ENCODE results near the gene LARP1. TPM values are rescaled to one million over a fixed set of nuclear protein-coding genes. Genes with fewer than 3 reads are reported as not detected.
A peak's percentile ranks its signal among the peaks of the same experiment; 100 is the strongest.

The LARP1 gene
- polyA plus RNA-seq (2013, experiment 1 of 4): 130 TPM
- polyA plus RNA-seq (2013, experiment 2 of 4): 142 TPM
- polyA plus RNA-seq (2013, experiment 3 of 4): 83.0 TPM
- polyA plus RNA-seq (2013, experiment 4 of 4): 97.1 TPM

DNA sequence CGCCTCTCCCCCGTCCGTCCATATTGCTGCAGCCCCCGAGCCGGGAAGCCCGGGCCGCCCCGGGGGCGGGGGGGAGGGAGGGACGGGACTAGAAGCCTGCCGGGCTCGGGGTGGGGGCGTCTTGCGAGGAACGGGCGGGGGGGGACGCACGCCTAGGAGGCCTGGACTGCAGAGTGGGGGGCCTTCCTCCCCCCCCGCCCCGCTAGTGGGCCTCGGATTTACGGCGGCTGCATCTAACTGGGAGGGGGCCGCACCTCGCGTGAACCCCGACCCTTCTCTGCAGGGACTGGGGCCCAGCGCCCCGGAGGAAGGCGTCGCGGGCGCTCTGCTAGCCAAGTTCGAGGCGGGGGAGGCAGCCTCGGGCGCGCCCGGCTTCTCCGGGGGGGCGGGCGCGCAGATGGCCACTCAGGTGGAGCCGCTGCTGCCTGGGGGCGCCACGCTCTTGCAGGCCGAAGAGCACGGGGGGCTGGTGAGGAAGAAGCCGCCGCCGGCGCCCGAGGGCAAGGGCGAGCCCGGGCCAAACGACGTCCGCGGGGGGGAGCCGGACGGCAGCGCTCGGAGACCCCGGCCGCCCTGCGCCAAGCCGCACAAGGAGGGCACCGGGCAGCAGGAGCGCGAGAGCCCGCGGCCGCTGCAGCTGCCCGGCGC lies at the start of gene LARP1:
TSS of gene LARP1 (plus strand) at position 17 of the 648 bp plus-strand sequence. CDS start at position 398, 381 bp downstream.
- Histone ChIP-seq H3K4me3 (ENCODE audit: insufficient read depth, low read depth, low read length) (peak within 1 kb of the TSS; percentile 86), H3K4me1 (ENCODE audit: control insufficient read depth, insufficient read depth, low read length) (peaks cover 24% of the 10 kb centered on the region), H3K36me3 (ENCODE audit: control insufficient read depth, insufficient read depth, low read length) (no peaks in the 10 kb centered on the region), H3K9me3 (ENCODE audit: control insufficient read depth, low read length) (no peaks in the 10 kb centered on the region), H3K27ac (ENCODE audit: insufficient read depth, low read depth, low read length, poor library complexity, severe bottlenecking) (peak within 1 kb of the TSS; percentile 91), H3K27me3 (ENCODE audit: control insufficient read depth, insufficient read depth, low read length, poor library complexity, severe bottlenecking) (no peaks in the 10 kb centered on the region)
- 0% methylated on average over 73 to 75 of the region's 75 CpGs for WGBS, 2 experiments

DNA sequence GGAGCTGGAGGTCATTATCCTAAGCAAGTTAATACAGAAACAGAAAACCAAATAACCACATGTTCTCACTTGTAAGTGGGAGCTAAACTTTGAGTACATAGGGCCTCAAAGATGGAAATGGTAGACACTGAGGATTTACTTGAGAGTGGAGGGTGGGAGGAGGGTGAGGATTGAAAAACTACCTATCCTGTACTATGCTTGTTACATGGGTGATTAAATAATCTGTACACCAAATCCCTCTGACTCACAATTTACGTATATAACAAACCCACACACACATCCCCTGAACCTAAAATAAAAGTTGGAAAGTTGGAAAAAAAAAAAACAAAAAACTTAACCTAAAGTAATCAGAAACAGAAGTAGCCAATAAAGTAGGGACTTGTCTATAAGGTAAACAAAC lies 48.8 kb upstream of the LARP1 start:
- no peak overlapping the region for H3K27ac ChIP-seq (ENCODE audit: insufficient read depth, low read depth, low read length, poor library complexity, severe bottlenecking)
- WGBS, 2 experiments: no CpG with 5 or more reads among the region's 1 CpG

DNA sequence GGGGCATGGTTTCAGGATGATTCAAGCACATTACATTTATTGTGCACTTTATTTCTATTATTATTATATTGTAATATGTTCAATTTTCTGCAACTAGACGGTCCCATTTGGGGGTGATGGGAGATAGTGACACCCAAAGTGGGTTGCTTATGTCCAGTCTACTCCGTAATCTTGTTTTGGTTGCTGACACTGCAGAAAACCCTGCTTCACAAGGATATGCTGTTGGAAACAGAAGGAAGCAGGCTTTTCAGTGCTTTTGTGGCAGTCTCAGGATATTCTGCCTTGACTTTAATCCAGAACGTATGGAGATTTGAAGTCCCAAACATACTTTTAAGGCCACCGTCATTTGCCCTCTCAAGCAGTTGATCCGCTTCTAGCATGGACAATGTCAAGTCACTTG lies 47.5 kb upstream of the LARP1 start:
- 94 to 95% methylated on average over 5 of the region's 5 CpGs for WGBS, 2 experiments
- H3K27me3 ChIP-seq (ENCODE audit: control insufficient read depth, insufficient read depth, low read length, poor library complexity, severe bottlenecking): no peaks in the 10 kb centered on the region
- no peaks in the 10 kb centered on the region for H3K9me3 ChIP-seq (ENCODE audit: control insufficient read depth, low read length)
- no peak overlapping the region for H3K27ac ChIP-seq (ENCODE audit: insufficient read depth, low read depth, low read length, poor library complexity, severe bottlenecking)
- no peaks in the 10 kb centered on the region for H3K4me1 ChIP-seq (ENCODE audit: control insufficient read depth, insufficient read depth, low read length)
- no peaks in the 10 kb centered on the region for H3K36me3 ChIP-seq (ENCODE audit: control insufficient read depth, insufficient read depth, low read length)
- H3K4me3 ChIP-seq (ENCODE audit: insufficient read depth, low read depth, low read length): no peak overlapping the region

More for the DNA sequence above, 48.8 kb upstream of the LARP1 start:
- Histone ChIP-seq H3K27me3 (ENCODE audit: control insufficient read depth, insufficient read depth, low read length, poor library complexity, severe bottlenecking) (no peaks in the 10 kb centered on the region), H3K9me3 (ENCODE audit: control insufficient read depth, low read length) (no peaks in the 10 kb centered on the region), H3K36me3 (ENCODE audit: control insufficient read depth, insufficient read depth, low read length) (no peaks in the 10 kb centered on the region), H3K4me3 (ENCODE audit: insufficient read depth, low read depth, low read length) (no peak overlapping the region), H3K4me1 (ENCODE audit: control insufficient read depth, insufficient read depth, low read length) (no peaks in the 10 kb centered on the region)

DNA sequence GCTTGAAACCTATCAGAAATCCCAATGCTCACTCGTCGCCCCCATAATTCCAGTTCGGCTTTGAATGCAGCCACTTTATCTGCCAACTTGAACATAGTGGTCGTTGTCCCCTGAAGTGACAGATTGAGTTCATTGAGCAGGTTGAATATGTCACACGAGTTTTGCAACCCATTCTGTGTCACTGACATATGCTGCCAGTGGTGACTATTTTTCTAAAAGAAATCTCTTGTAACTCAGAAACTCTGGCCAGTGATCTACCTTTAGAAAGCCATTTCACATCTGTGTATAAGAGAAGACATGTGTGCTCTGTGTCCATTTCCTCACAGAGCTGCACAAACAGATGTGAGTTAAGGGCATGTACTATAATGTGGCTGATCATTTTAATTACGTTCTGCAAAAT lies 47.0 kb upstream of the LARP1 start:
- Histone ChIP-seq H3K36me3 (ENCODE audit: control insufficient read depth, insufficient read depth, low read length) (no peaks in the 10 kb centered on the region), H3K4me3 (ENCODE audit: insufficient read depth, low read depth, low read length) (no peak overlapping the region), H3K27ac (ENCODE audit: insufficient read depth, low read depth, low read length, poor library complexity, severe bottlenecking) (no peak overlapping the region), H3K27me3 (ENCODE audit: control insufficient read depth, insufficient read depth, low read length, poor library complexity, severe bottlenecking) (no peaks in the 10 kb centered on the region), H3K4me1 (ENCODE audit: control insufficient read depth, insufficient read depth, low read length) (no peaks in the 10 kb centered on the region), H3K9me3 (ENCODE audit: control insufficient read depth, low read length) (no peaks in the 10 kb centered on the region)
- WGBS, 2 experiments: 90 to 98% methylated on average over 6 of the region's 6 CpGs

DNA sequence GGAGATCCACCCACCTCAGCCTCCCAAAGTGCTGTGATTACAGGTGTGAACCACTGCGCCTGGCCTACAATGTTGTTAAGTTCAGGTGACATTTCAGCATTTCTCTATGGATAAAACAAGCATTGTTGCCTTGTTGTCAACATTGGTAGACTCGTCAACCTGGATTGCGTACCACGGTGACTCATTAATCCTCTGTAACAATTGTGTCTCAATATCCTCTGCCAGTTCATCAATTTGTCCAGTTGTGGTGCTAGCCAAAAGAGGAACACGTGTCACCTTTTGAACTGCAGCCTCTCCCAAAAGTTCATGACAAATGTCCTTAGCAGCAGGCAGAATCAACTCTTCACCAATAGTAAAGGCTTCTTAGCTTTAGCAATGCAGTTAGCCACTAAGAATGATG lies 46.3 kb upstream of the LARP1 start:
- Histone ChIP-seq H3K36me3 (ENCODE audit: control insufficient read depth, insufficient read depth, low read length) (no peaks in the 10 kb centered on the region), H3K9me3 (ENCODE audit: control insufficient read depth, low read length) (no peaks in the 10 kb centered on the region), H3K4me3 (ENCODE audit: insufficient read depth, low read depth, low read length) (no peak overlapping the region), H3K27me3 (ENCODE audit: control insufficient read depth, insufficient read depth, low read length, poor library complexity, severe bottlenecking) (no peaks in the 10 kb centered on the region), H3K27ac (ENCODE audit: insufficient read depth, low read depth, low read length, poor library complexity, severe bottlenecking) (no peak overlapping the region), H3K4me1 (ENCODE audit: control insufficient read depth, insufficient read depth, low read length) (peaks cover 3% of the 10 kb centered on the region)
- WGBS, 2 experiments: 91 to 95% methylated on average over 5 of the region's 5 CpGs

DNA sequence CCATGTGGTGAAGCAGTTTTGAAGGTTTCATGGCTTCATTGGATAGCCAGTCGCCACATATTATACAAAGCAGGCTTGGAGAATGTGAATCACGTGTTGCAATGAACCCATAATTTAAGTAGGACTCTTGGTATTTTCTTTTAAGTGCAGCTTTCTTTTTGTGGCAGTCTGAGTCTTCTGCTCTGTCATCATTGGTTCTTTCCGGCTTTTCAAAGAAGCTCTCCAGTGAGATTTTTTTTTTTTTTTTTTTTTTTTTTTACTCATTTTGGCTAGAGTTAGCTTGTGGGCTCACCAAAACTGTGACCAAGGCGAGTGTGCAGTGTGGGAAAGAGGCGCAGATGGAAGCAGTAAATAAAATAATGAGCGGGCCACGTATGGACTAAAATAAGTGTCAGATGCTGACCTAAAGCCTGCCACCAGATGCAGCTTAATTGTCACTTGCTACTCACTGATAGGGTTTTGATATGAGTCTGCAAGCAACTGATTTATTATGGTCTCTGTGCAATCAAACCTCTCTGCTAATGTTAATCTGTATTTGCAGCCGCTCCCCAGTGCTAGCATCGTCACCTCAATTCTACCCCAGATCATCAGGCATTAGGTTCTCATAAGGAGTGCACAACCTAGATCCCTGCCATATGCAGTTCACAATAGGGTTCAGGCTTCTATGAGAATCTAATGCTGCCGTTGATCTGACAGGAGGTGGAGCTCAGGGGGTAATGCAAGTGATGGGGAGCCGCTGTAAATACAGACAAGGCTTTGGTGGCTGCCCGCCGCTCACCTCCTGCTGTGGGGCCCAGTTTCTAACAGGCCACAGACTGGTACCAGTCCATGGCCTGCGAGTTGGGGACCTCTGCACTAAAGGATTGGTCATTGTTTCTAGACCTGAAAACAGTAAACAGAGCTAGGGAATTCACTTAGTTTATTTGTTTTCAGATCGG lies 45.5 kb upstream of the LARP1 start:
- no peaks in the 10 kb centered on the region for H3K36me3 ChIP-seq (ENCODE audit: control insufficient read depth, insufficient read depth, low read length)
- WGBS, 2 experiments: 89 to 90% methylated on average over 15 of the region's 15 CpGs
- H3K27me3 ChIP-seq (ENCODE audit: control insufficient read depth, insufficient read depth, low read length, poor library complexity, severe bottlenecking): no peaks in the 10 kb centered on the region
- H3K9me3 ChIP-seq (ENCODE audit: control insufficient read depth, low read length): no peaks in the 10 kb centered on the region
- H3K4me3 ChIP-seq (ENCODE audit: insufficient read depth, low read depth, low read length): no peak overlapping the region
- no peak overlapping the region for H3K27ac ChIP-seq (ENCODE audit: insufficient read depth, low read depth, low read length, poor library complexity, severe bottlenecking)
- H3K4me1 ChIP-seq (ENCODE audit: control insufficient read depth, insufficient read depth, low read length): peaks cover 3% of the 10 kb centered on the region

DNA sequence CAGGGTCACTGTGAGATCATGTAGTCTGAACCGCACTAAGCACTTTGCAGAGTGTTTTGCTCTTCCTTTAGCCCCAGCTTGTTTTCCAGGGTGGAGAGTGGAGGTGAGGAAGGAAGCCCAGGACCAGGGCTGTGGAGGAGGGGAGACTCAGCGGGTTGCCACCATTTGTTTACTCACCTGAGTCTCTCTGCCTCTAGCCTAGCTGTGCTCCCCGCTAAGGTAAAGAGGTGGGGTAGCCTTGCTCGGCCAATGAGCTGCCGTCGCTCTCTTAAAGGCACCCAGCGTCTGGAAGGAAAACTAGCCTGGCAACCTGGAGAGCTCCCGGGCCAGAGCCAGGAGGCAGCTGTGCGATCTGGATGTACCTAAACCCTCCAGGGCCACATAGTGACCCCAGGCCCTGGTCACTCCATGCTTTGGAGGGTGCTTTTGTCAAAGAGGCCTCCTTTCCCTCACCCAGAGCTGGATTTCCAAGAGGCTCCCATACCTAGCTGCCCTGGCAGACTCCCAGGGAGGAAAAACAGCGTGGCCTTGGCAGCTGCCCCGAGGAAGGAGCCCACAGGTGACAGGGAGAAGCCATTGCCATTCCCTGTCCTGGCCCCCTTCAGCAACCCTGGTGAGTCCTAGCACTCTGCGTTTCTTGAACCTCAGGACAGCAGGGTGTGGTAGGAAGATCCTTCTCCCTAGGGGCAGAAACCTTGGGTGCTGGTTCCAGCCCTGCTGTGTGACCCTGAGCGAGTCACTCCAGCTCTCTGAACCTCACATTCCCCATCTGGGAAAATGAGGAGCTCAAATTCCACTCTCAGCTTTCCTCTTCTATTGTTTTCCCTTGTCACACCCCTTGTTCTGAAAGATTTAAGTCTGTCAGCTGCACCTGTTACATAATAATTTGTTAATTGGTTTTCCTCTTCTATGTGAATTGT lies 42.4 kb upstream of the LARP1 start:
- 30 to 31% methylated on average over 13 of the region's 13 CpGs for WGBS, 2 experiments
- H3K4me1 ChIP-seq (ENCODE audit: control insufficient read depth, insufficient read depth, low read length): peaks cover 3% of the 10 kb centered on the region
- no peaks in the 10 kb centered on the region for H3K9me3 ChIP-seq (ENCODE audit: control insufficient read depth, low read length)
- no peaks in the 10 kb centered on the region for H3K36me3 ChIP-seq (ENCODE audit: control insufficient read depth, insufficient read depth, low read length)
- no peaks in the 10 kb centered on the region for H3K27me3 ChIP-seq (ENCODE audit: control insufficient read depth, insufficient read depth, low read length, poor library complexity, severe bottlenecking)
- H3K4me3 ChIP-seq (ENCODE audit: insufficient read depth, low read depth, low read length): no peak overlapping the region
- no peak overlapping the region for H3K27ac ChIP-seq (ENCODE audit: insufficient read depth, low read depth, low read length, poor library complexity, severe bottlenecking)

DNA sequence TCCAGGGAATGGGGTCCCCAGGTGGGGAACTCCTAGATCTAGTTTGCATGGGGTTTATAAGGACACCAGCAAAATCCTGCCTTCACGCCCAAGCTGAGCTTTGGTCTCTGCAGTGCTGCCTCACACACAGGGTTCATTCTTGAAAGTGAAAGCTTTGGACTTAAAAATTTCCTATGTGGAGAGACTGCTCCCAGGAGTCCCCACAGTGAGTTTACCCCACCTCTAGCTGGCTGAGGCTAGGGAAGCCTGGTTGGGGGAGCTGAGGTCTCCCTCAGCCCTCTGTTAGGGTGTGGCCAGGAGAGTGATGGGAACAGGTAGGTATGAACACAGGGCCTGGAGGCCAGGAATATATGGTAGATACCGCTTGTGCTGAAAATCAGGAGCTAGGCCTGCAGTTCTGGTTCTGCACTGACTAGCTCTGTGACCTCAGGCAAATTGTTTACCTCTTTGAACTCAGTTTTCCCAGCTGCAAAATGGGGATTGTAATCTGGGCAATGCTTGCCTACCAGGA lies 41.5 kb upstream of the LARP1 start:
- 73 to 85% methylated on average over 2 of the region's 2 CpGs for WGBS, 2 experiments
- no peaks in the 10 kb centered on the region for H3K9me3 ChIP-seq (ENCODE audit: control insufficient read depth, low read length)
- H3K36me3 ChIP-seq (ENCODE audit: control insufficient read depth, insufficient read depth, low read length): no peaks in the 10 kb centered on the region
- H3K4me3 ChIP-seq (ENCODE audit: insufficient read depth, low read depth, low read length): no peak overlapping the region
- H3K27ac ChIP-seq (ENCODE audit: insufficient read depth, low read depth, low read length, poor library complexity, severe bottlenecking): no peak overlapping the region
- H3K27me3 ChIP-seq (ENCODE audit: control insufficient read depth, insufficient read depth, low read length, poor library complexity, severe bottlenecking): no peaks in the 10 kb centered on the region
- peaks cover 3% of the 10 kb centered on the region for H3K4me1 ChIP-seq (ENCODE audit: control insufficient read depth, insufficient read depth, low read length)

DNA sequence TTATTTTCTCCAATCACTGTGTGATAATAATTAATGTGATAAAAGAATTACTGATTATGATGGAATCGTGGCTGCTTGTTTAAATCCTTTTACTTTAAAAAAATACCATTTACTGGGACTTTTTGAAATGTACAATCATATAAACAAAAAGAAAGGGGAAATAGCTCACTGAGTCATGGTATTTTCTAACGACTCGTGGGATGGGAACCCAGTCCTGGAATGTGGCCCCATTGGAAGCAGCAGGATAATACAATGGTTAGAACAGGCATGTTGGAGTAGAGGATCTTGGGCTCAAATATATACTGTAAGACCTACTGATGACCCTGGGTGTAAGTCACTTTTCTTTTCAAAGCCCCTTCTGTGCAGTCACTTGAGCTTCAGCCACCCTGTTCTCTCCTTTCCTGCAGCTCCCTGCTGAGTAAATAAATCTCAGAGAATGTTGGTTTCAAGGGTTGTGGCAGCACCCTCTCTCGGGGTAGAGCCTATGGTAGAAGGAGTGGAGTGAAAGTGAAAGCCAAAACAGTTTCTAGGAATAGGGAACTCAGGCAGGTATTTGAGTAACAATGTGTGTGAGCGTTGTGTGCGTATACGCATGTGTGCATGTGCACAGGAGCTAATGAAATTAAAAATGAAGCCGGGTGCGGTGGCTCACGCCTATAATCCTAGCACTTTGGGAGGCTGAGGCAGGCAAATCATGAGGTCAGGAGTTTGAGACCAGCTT lies 40.8 kb upstream of the LARP1 start:
- no peak overlapping the region for H3K27ac ChIP-seq (ENCODE audit: insufficient read depth, low read depth, low read length, poor library complexity, severe bottlenecking)
- peaks cover 3% of the 10 kb centered on the region for H3K4me1 ChIP-seq (ENCODE audit: control insufficient read depth, insufficient read depth, low read length)
- H3K9me3 ChIP-seq (ENCODE audit: control insufficient read depth, low read length): no peaks in the 10 kb centered on the region
- H3K27me3 ChIP-seq (ENCODE audit: control insufficient read depth, insufficient read depth, low read length, poor library complexity, severe bottlenecking): no peaks in the 10 kb centered on the region
- WGBS, 2 experiments: 78 to 87% methylated on average over 9 to 10 of the region's 10 CpGs
- no peaks in the 10 kb centered on the region for H3K36me3 ChIP-seq (ENCODE audit: control insufficient read depth, insufficient read depth, low read length)
- H3K4me3 ChIP-seq (ENCODE audit: insufficient read depth, low read depth, low read length): no peak overlapping the region
